Gastroesophageal sphincter (tissue), 4 donors: ENCODE results near the gene ACAD10. TPM values are rescaled to one million over a fixed set of nuclear protein-coding genes. Genes with fewer than 3 reads are reported as not detected.
A peak's percentile ranks its signal among the peaks of the same experiment; 100 is the strongest.

ENCODE experiments used
- ATAC-seq: fragments of 150-250 bp; one replicate; pipeline ENCODE4 v1.9.1; 2016; ENCODE audit warnings: mild to moderate bottlenecking, moderate library complexity
- H3K27ac ChIP-seq, 4 donors: fragments of 200-600 bp; sonication (generic) in 3 of 4; 1 replicate in 3 of 4; 2 replicates in 1 of 4; pipeline ENCODE4 v1.5.1; 2016 to 2019
- H3K27me3 ChIP-seq: fragments of 200-600 bp; sonication (generic); one replicate; pipeline ENCODE4 v1.5.1; 2019
- H3K36me3 ChIP-seq, 2 donors: fragments of 200-600 bp; sonication (generic); one replicate each; pipeline ENCODE4 v1.5.1; 2019; ENCODE audit warnings: control low read depth in 1 of 2
- H3K4me1 ChIP-seq, 3 donors: fragments of 200-600 bp; sonication (generic); 1 replicate in 2 of 3; 2 replicates in 1 of 3; pipeline ENCODE4 v1.5.1; 2016 to 2019; ENCODE audit warnings: control low read depth in 2 of 3
- H3K4me3 ChIP-seq, 2 donors: fragments of 200-600 bp; sonication (generic); one replicate each; pipeline ENCODE4 v1.5.1; 2019; ENCODE audit warnings: mild to moderate bottlenecking in 1 of 2, moderate library complexity in 1 of 2
- H3K9me3 ChIP-seq, 3 donors: fragments of 200-600 bp; sonication (generic); one replicate each; pipeline ENCODE4 v1.5.1; 2017 to 2019; ENCODE audit warnings: control low read depth in 2 of 3
- EP300 ChIP-seq: sonication (generic); formaldehyde crosslinking; IDR thresholded peaks from one replicate; pipeline ENCODE4 v1.6.1; 2017; ENCODE audit warnings: antibody characterized with exemption, mild to moderate bottlenecking
- POLR2A ChIP-seq, 2 donors: fragments of 450-650 bp; IDR thresholded peaks; one replicate each; pipeline ENCODE4 v1.6.1; 2017; ENCODE audit warnings: antibody characterized with exemption in 2 of 2, mild to moderate bottlenecking in 2 of 2, moderate library complexity in 1 of 2
- POLR2AphosphoS5 ChIP-seq: sonication (generic); formaldehyde crosslinking; IDR thresholded peaks from one replicate; pipeline ENCODE4 v1.6.1; 2017; ENCODE audit warnings: antibody characterized with exemption
- WGBS, 2 donors: methylation state at CpG; one replicate each; pipeline ENCODE4 v1.1.5; 2018; ENCODE audit warnings: low coverage in 1 of 2; 5-methylcytosine and 5-hydroxymethylcytosine counted together
- total RNA-seq, 4 donors: library from RNA; depleted of rRNA; stranded (reverse); fragments of >200 nt; gene quantifications; one replicate each; pipeline ENCODE4 v1.1.0, GENCODE V29; 2016
- TF ChIP-seq, protein P1 (sequence below), 4 experiments: fragments of 200-600 bp in 2 of 4; fragments of 450-650 bp in 2 of 4; sonication (generic) in 1 of 4; IDR thresholded peaks; one replicate each; pipeline ENCODE4 v1.5.1; 2017 to 2019; ENCODE audit warnings: antibody characterized with exemption in 4 of 4, mild to moderate bottlenecking in 2 of 4, moderate library complexity in 2 of 4

The ACAD10 gene
- total RNA-seq, 4 donors from 2014 or later, result 7.5 to 26.5 (median 19.0) TPM

DNA sequence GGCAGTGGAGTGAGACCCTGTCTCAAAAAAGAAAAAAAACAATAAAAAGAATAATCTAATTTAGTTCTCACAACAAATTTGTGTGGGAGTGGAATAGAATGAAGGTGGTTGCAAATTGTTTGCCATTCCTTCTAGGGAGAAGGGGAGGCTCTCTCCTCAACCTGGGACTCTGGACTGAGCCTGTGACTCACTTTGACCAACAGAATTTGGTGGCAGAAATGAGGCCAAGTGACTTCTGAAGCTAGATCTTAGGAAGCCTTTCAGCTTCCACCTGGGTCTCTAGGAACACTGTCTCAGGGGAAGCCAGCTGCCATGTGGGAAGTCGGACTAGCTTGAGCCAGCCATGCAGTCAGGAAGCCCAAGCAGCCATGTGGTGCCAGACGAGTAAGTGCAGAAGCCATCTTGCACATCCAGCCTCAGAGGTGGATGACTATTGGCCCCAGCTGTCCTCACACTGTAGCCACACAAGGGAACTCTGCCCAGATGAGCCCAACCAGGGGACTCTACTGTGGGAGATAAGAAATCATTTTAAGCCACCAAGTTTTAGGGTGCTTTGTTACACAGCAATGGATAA is 95.3 kb downstream of the ACAD10 start:
- H3K27ac ChIP-seq, result no peak overlapping the region
- 100% methylated on average over 1 of the region's 2 CpGs for WGBS, 2 donors
- TF ChIP-seq, protein P1, sequence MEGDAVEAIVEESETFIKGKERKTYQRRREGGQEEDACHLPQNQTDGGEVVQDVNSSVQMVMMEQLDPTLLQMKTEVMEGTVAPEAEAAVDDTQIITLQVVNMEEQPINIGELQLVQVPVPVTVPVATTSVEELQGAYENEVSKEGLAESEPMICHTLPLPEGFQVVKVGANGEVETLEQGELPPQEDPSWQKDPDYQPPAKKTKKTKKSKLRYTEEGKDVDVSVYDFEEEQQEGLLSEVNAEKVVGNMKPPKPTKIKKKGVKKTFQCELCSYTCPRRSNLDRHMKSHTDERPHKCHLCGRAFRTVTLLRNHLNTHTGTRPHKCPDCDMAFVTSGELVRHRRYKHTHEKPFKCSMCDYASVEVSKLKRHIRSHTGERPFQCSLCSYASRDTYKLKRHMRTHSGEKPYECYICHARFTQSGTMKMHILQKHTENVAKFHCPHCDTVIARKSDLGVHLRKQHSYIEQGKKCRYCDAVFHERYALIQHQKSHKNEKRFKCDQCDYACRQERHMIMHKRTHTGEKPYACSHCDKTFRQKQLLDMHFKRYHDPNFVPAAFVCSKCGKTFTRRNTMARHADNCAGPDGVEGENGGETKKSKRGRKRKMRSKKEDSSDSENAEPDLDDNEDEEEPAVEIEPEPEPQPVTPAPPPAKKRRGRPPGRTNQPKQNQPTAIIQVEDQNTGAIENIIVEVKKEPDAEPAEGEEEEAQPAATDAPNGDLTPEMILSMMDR (IDR thresholded peaks at IDR 0.05), result no peak
- TF ChIP-seq EP300, result no peak
- no peak for TF ChIP-seq POLR2AphosphoS5
- no peak for TF ChIP-seq POLR2A (IDR thresholded peaks at IDR 0.05)
- H3K9me3 ChIP-seq, result no peaks in the 10 kb centered on the region
- H3K4me1 ChIP-seq, result peaks cover 2 to 35% (median 14%) of the 10 kb centered on the region in 3 donors
- ATAC-seq, result no peak
- H3K4me3 ChIP-seq, result no peak overlapping the region
- no peaks in the 10 kb centered on the region for H3K27me3 ChIP-seq
- peaks cover 0 to 84% of the 10 kb centered on the region in 2 donors for H3K36me3 ChIP-seq

DNA sequence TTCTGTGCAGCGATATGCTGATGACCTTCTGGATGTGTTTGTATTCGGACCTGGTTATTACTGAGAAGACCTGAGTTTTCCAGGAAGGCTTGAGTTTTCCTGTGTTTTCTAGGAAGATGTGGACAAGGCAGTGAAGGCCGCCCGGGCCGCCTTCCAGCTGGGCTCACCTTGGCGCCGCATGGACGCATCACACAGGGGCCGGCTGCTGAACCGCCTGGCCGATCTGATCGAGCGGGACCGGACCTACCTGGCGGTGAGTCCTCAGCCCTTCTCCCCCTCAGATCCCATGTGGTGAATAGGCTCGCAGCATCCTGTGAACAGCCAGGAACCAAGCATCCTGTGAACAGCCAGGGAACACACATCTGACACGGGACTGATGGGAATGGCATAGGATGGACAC is 97.2 kb downstream of the ACAD10 start:
- Histone ChIP-seq H3K27ac (no peak overlapping the region), H3K4me1 (peaks cover 0 to 26% (median 0%) of the 10 kb centered on the region in 3 donors), H3K36me3 (peaks cover 0 to 88% of the 10 kb centered on the region in 2 donors), H3K4me3 (no peak overlapping the region), H3K27me3 (no peaks in the 10 kb centered on the region), H3K9me3 (no peaks in the 10 kb centered on the region)
- 81 to 83% methylated on average over 1 to 2 of the region's 17 CpGs for WGBS, 2 donors
- TF ChIP-seq, protein P1 (IDR thresholded peaks at IDR 0.05), result no peak
- TF ChIP-seq EP300 (no peak), POLR2AphosphoS5 (no peak), POLR2A (IDR thresholded peaks at IDR 0.05) (no peak)
- no peak for ATAC-seq

DNA sequence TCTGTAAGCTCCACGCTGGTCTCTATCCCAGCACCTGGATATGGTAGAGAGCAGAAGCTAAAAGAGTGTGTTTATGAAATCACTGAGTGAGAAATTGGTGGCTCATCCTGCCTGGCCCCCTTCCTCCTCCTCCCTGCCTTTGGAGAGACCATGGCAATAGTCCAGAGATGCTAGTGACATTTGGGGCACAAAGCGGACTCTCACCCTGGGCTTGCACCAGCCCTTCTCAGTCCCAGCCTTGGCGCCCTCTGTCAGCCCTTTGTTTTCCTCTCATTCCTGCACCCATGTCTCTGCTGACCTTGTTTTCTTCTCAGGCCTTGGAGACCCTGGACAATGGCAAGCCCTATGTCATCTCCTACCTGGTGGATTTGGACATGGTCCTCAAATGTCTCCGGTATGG is 99.1 kb downstream of the ACAD10 start:
- 100% methylated on average over 1 of the region's 4 CpGs for WGBS, 2 donors
- H3K4me3 ChIP-seq, result no peak overlapping the region
- no peaks in the 10 kb centered on the region for H3K27me3 ChIP-seq
- no peaks in the 10 kb centered on the region for H3K9me3 ChIP-seq
- peaks cover 0 to 17% (median 0%) of the 10 kb centered on the region in 3 donors for H3K4me1 ChIP-seq
- no peak overlapping the region for H3K27ac ChIP-seq
- H3K36me3 ChIP-seq, result peaks cover 0 to 98% of the 10 kb centered on the region in 2 donors
- TF ChIP-seq, protein P1 (IDR thresholded peaks at IDR 0.05), result no peak
- TF ChIP-seq POLR2AphosphoS5 (no peak), POLR2A (IDR thresholded peaks at IDR 0.05) (no peak), EP300 (no peak)
- no peak for ATAC-seq

DNA sequence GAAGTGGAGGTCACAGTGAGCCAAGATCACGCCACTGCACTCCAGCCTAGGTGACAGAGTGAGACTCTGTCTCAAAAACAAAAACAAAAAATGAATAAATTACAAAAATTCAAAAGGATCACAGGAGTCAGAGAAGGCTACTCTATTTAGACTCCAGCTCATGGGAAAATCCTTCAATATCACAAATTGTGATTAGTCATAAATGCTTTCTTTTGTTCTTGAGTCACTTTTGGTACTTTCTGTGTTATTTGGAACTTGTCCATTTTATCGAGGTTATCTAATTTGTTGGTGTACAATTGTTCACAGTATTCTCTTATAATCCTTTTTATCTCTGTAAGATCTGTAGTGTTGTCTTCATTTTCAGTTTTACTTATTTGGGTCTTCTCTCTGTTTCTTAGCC is 99.8 kb downstream of the ACAD10 start:
- Histone ChIP-seq H3K4me1 (peaks cover 0 to 17% (median 0%) of the 10 kb centered on the region in 3 donors), H3K9me3 (no peaks in the 10 kb centered on the region), H3K27me3 (no peaks in the 10 kb centered on the region), H3K36me3 (peaks cover 0 to 98% of the 10 kb centered on the region in 2 donors), H3K27ac (no peak overlapping the region), H3K4me3 (no peak overlapping the region)
- no peak for ATAC-seq
- 66 to 100% methylated on average over 1 to 2 of the region's 2 CpGs for WGBS, 2 donors
- TF ChIP-seq POLR2AphosphoS5 (no peak), EP300 (no peak), POLR2A (IDR thresholded peaks at IDR 0.05) (no peak)
- TF ChIP-seq, protein P1 (IDR thresholded peaks at IDR 0.05), result no peak

DNA sequence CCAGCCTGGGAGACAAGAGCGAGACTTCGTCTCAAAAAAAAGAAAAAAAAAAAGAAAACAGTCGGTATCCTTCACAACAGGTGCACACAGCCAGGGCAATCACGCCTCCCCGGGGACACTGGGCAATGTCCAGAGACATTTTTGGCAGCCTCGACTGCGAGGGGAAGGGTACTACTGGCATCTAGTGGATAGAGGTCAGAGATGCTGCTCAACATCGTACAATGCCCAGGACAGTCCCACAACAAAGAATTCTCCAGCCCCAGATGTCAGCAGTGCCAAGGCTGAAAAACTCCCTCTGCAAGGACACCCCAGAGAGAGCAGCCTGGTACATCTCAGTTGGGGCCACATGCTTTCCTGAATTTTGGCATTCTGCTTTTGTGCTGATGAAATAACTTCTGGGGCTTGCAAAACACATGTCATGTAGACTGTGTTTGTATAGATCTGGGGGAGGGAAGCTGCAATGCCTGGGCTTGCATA is 102.4 kb downstream of the ACAD10 start:
- Histone ChIP-seq H3K27ac (peak overlapping the region in 2 of 4 donors; percentile 9 to 29), H3K9me3 (no peaks in the 10 kb centered on the region), H3K4me1 (peaks cover 0 to 26% (median 0%) of the 10 kb centered on the region in 3 donors), H3K27me3 (no peaks in the 10 kb centered on the region), H3K36me3 (peaks cover 0 to 98% of the 10 kb centered on the region in 2 donors), H3K4me3 (no peak overlapping the region)
- ATAC-seq, result peak; percentile 60
- TF ChIP-seq POLR2AphosphoS5 (peak; percentile 41), POLR2A (IDR thresholded peaks at IDR 0.05) (no peak), EP300 (no peak)
- TF ChIP-seq, protein P1 (IDR thresholded peaks at IDR 0.05), result peak in 2 of 4 experiments; percentile 19 to 53
- 20 to 38% methylated on average over 2 to 7 of the region's 8 CpGs for WGBS, 2 donors
